Stimulated activated CD8-positive, alpha-beta memory T cell treated with anti-CD3 and anti-CD28 coated beads, Interleukin-15, amount 100 ng/mL, for 48 hours (primary cell): ENCODE results near the gene TCAP.

Experiments used
- DNase-seq, 2 donors: peaks; one replicate each; pipeline ENCODE4 v3.0.0-alpha.2; 2020; ENCODE audit warnings: low read depth in 2 of 2

The TCAP gene

GRCh38 chr17:39628655-39629493 lies 36.3 kb upstream of the TCAP start:
- DNase-seq, result no peak

- no peak for DNase-seq
Measured at GRCh38 chr17:39629494-39629880, 35.7 kb upstream of the TCAP start.

GRCh38 chr17:39629898-39630297 lies 35.3 kb upstream of the TCAP start:
- no peak for DNase-seq

- no peak for DNase-seq
Measured at GRCh38 chr17:39631403-39631802, 33.7 kb upstream of the TCAP start.

GRCh38 chr17:39632153-39632941 lies 32.8 kb upstream of the TCAP start:
- DNase-seq, result no peak

GRCh38 chr17:39633570-39634183 lies 31.5 kb upstream of the TCAP start:
- no peak for DNase-seq

- no peak for DNase-seq
Measured at GRCh38 chr17:39634384-39634871, 30.7 kb upstream of the TCAP start.

GRCh38 chr17:39635614-39636176 lies 29.5 kb upstream of the TCAP start:
- DNase-seq, result no peak

GRCh38 chr17:39636587-39636926 lies 28.6 kb upstream of the TCAP start:
- DNase-seq, result no peak

GRCh38 chr17:39636927-39637736 lies 28.0 kb upstream of the TCAP start, which contains the start of gene STARD3:
TSS of gene STARD3 (plus strand) at chr17:39637144. CDS start at chr17:39653532, 16,388 bp downstream.
- peak; percentile 87 to 91 for DNase-seq

GRCh38 chr17:39638317-39638716 lies 26.8 kb upstream of the TCAP start:
- DNase-seq, result no peak

- no peak for DNase-seq
Measured at GRCh38 chr17:39639043-39639442, 26.1 kb upstream of the TCAP start.

- DNase-seq, result no peak
Measured at GRCh38 chr17:39639566-39640458, 25.3 kb upstream of the TCAP start.

GRCh38 chr17:39640591-39641031 lies 24.5 kb upstream of the TCAP start:
- no peak for DNase-seq

GRCh38 chr17:39641097-39641496 lies 24.1 kb upstream of the TCAP start:
- DNase-seq, result no peak

- no peak for DNase-seq
Measured at GRCh38 chr17:39641883-39642282, 23.3 kb upstream of the TCAP start.

- DNase-seq, result no peak
Measured at GRCh38 chr17:39642291-39643074, 22.7 kb upstream of the TCAP start.

GRCh38 chr17:39643271-39643670 lies 21.9 kb upstream of the TCAP start:
- no peak for DNase-seq

GRCh38 chr17:39647256-39647655 lies 17.9 kb upstream of the TCAP start:
- DNase-seq, result no peak
